Transverse colon (tissue), 3 donors: ENCODE measurements around the gene PFKFB3.
"Not testable (repeated sequence)": the region's sequence is repeated elsewhere in the genome, so short reads cannot be mapped to it uniquely, and the experiment has no call there.

Experiments
- CTCF ChIP-seq, 5 experiments: fragments of 200-600 bp in 3 of 5; fragments of 450-650 bp in 2 of 5; sonication (generic) in 3 of 5; IDR thresholded peaks; 1 replicate in 2 of 5; 2 replicates in 3 of 5; pipeline ENCODE4 v1.5.1; 2016 to 2017; ENCODE audit warnings: antibody characterized with exemption in 5 of 5, inconsistent platforms in 3 of 5, mild to moderate bottlenecking in 2 of 5, moderate library complexity in 1 of 5
- POLR2A ChIP-seq: fragments of 450-650 bp; IDR thresholded peaks from one replicate; pipeline ENCODE4 v1.6.1; 2016; ENCODE audit warnings: antibody characterized with exemption, mild to moderate bottlenecking, moderate library complexity

- not testable (repeated sequence) for TF ChIP-seq CTCF (IDR thresholded peaks at IDR 0.05); POLR2A
Measured at GRCh38 chr10:6206486-6206885, 3.8 kb downstream of the PFKFB3 start.
